ENCODE results near the gene TRIM62. TPM values are rescaled to one million over a fixed set of nuclear protein-coding genes. Genes with fewer than 3 reads are reported as not detected.

TRIM62 gene
- polyA plus RNA-seq, 1 donor (not counting 4 experiments of a cell fraction or from before 2014, with no cell fraction given) = 2.0 TPM

- Histone ChIP-seq H3K9me3 (ENCODE audit: control insufficient read depth, low read depth, low read length) (no peaks in the 10 kb centered on the region), H3K4me2 (ENCODE audit: control insufficient read depth, extremely low read depth, insufficient read depth, low read depth, low read length) (peak overlapping the region; percentile 84), H3K9me1 (ENCODE audit: control insufficient read depth, extremely low read depth, insufficient read depth, low read length) (peaks cover 2% of the 10 kb centered on the region), H3K79me2 (ENCODE audit: control insufficient read depth, insufficient read depth, low read length) (no peaks in the 10 kb centered on the region), H3K9ac (ENCODE audit: control insufficient read depth, extremely low read depth, insufficient read depth, low read length) (peak overlapping the region; percentile 56), H3K27ac (ENCODE audit: control insufficient read depth, insufficient read depth, low read length) (no peak overlapping the region), H3K4me3 (ENCODE audit: control insufficient read depth in 2 of 3, extremely low read depth in 1 of 3, insufficient read depth in 2 of 3, low read depth in 1 of 3, low read length in 3 of 3) (peak overlapping the region; percentile 59 to 74 (median 68)), H3K36me3 (ENCODE audit: control insufficient read depth in 2 of 2, extremely low read depth in 1 of 2, insufficient read depth in 2 of 2, low read length in 2 of 2) (peaks cover 0 to 2% of the 10 kb centered on the region in 2 experiments), H4K20me1 (ENCODE audit: control insufficient read depth, extremely low read depth, insufficient read depth, low read length) (no peaks in the 10 kb centered on the region), H3K4me1 (ENCODE audit: control insufficient read depth, extremely low read depth, insufficient read depth, low read length) (peaks cover 16% of the 10 kb centered on the region), H3K27me3 (ENCODE audit: control insufficient read depth, extremely low read depth, insufficient read depth, low read length) (no peaks in the 10 kb centered on the region), H2AFZ (ENCODE audit: control insufficient read depth, low read length) (peak overlapping the region; percentile 81)
- DNase-seq (ENCODE audit: low read depth, low spot score) (no peak), FAIRE-seq (no peak)
- dilution Hi-C loops (cut with MboI; ENCODE audit: extremely low pct_ligation_motif_present, low sequenced_read_pairs) = no loop called here
- TF ChIP-seq CTCF (optimal IDR thresholded peaks at IDR 0.05 in 1 of 3, IDR thresholded peaks at IDR 0.05 in 1 of 3, conservative IDR thresholded peaks at IDR 0.05 in 1 of 3; ENCODE audit: extremely low read depth in 1 of 3, insufficient read depth in 2 of 3, low read length in 3 of 3) = peak in 1 of 3 experiments; percentile 9
- no peak for TF ChIP-seq EZH2 (IDR thresholded peaks at IDR 0.05; ENCODE audit: low read length)
These were observed 642 bp downstream of the TRIM62 start for GRCh38 chr1:33180911-33181890.

- TF ChIP-seq EZH2 (IDR thresholded peaks at IDR 0.05; ENCODE audit: low read length) = no peak
- no peak for TF ChIP-seq CTCF (optimal IDR thresholded peaks at IDR 0.05 in 1 of 3, IDR thresholded peaks at IDR 0.05 in 1 of 3, conservative IDR thresholded peaks at IDR 0.05 in 1 of 3; ENCODE audit: extremely low read depth in 1 of 3, insufficient read depth in 2 of 3, low read length in 3 of 3)
- dilution Hi-C loops (cut with MboI; ENCODE audit: extremely low pct_ligation_motif_present, low sequenced_read_pairs) = no loop called here
- Histone ChIP-seq H3K4me2 (ENCODE audit: control insufficient read depth, extremely low read depth, insufficient read depth, low read depth, low read length) (peak overlapping the region; percentile 67), H3K27ac (ENCODE audit: control insufficient read depth, insufficient read depth, low read length) (no peak overlapping the region), H3K9ac (ENCODE audit: control insufficient read depth, extremely low read depth, insufficient read depth, low read length) (no peak overlapping the region), H3K36me3 (ENCODE audit: control insufficient read depth in 2 of 2, extremely low read depth in 1 of 2, insufficient read depth in 2 of 2, low read length in 2 of 2) (peaks cover under 1 to 2% of the 10 kb centered on the region in 2 experiments), H3K4me3 (ENCODE audit: control insufficient read depth in 2 of 3, extremely low read depth in 1 of 3, insufficient read depth in 2 of 3, low read depth in 1 of 3, low read length in 3 of 3) (peak overlapping the region; percentile 29 to 49 (median 43)), H3K9me1 (ENCODE audit: control insufficient read depth, extremely low read depth, insufficient read depth, low read length) (peaks cover 2% of the 10 kb centered on the region), H4K20me1 (ENCODE audit: control insufficient read depth, extremely low read depth, insufficient read depth, low read length) (no peaks in the 10 kb centered on the region), H3K9me3 (ENCODE audit: control insufficient read depth, low read depth, low read length) (no peaks in the 10 kb centered on the region), H3K27me3 (ENCODE audit: control insufficient read depth, extremely low read depth, insufficient read depth, low read length) (no peaks in the 10 kb centered on the region), H2AFZ (ENCODE audit: control insufficient read depth, low read length) (peak overlapping the region; percentile 28), H3K79me2 (ENCODE audit: control insufficient read depth, insufficient read depth, low read length) (no peaks in the 10 kb centered on the region), H3K4me1 (ENCODE audit: control insufficient read depth, extremely low read depth, insufficient read depth, low read length) (peaks cover 16% of the 10 kb centered on the region)
- DNase-seq (ENCODE audit: low read depth, low spot score) (peak; percentile 55), FAIRE-seq (no peak)
These were observed 1.5 kb downstream of the TRIM62 start for GRCh38 chr1:33180226-33180910.
